ENCODE measurements around the gene CANX. TPM values are rescaled to one million over a fixed set of nuclear protein-coding genes. Genes with fewer than 3 reads are reported as not detected.

The CANX gene
- total and polyA plus RNA-seq, 12 donors: 90.9 to 659 (median 463) TPM

DNA sequence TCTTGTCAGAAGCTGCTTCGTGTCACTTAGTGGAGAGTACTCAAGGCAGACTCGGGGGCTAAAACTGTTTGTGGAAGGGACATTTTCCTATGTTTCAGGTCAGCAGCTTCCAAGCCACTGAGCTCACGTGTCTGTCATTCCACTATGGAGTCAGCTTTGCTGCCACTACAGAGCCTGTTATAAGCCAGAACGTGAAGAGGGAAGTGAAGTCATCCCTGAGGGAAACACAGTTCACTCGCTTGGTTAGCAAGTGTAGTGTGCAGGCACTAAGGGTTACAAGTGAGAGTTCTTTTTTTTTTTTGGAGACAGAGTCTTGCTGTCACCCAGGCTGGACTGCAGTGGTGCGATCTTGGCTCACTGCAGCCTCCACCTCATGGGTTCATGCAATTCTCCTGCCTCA, 70.5 kb downstream of the CANX start:
- TF ChIP-seq, protein P1, sequence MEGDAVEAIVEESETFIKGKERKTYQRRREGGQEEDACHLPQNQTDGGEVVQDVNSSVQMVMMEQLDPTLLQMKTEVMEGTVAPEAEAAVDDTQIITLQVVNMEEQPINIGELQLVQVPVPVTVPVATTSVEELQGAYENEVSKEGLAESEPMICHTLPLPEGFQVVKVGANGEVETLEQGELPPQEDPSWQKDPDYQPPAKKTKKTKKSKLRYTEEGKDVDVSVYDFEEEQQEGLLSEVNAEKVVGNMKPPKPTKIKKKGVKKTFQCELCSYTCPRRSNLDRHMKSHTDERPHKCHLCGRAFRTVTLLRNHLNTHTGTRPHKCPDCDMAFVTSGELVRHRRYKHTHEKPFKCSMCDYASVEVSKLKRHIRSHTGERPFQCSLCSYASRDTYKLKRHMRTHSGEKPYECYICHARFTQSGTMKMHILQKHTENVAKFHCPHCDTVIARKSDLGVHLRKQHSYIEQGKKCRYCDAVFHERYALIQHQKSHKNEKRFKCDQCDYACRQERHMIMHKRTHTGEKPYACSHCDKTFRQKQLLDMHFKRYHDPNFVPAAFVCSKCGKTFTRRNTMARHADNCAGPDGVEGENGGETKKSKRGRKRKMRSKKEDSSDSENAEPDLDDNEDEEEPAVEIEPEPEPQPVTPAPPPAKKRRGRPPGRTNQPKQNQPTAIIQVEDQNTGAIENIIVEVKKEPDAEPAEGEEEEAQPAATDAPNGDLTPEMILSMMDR (IDR thresholded peaks at IDR 0.05): no peak
- intact Hi-C loops (cut with DNase I): loop anchor here in 3 of 10 donors (5.0 to 10.0 kb wide), 3 partner anchors 37 to 136 kb away; partner anchors contain the start of genes MAML1 (in 1 of the 3), MRNIP (in 1 of the 3) and TBC1D9B (in 1 of the 3)
- Histone ChIP-seq H3K9me3 (no peaks in the 10 kb centered on the region), H3K27me3 (no peaks in the 10 kb centered on the region), H3K4me1 (peaks cover 0 to 55% (median 36%) of the 10 kb centered on the region in 9 donors), H3K27ac (peak overlapping the region in 1 of 10 donors; percentile 43), H3K4me3 (no peak overlapping the region), H3K36me3 (peaks cover 0 to 92% (median 59%) of the 10 kb centered on the region in 9 donors)
- DNase-seq (no peak), ATAC-seq (no peak)
- 73 to 78% methylated on average over 6 of the region's 6 CpGs for WGBS, 2 donors

DNA sequence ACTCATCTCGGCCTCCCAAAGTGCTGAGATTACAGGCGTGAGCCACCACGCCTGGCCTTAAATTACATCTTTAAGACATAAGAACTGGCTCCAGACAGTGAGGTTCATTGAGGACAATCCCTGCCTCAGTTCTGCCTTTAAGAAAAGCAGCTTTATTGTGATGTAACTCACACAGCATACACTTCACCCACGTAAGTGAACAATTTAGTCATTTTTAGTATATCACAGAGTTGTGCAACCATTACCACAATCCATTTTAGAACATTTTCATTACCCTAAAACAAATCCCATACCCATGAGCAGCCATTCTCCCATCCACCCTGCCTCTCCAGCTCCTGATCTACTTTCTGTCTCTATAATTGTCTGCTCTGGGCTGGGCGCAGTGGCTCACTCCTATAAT, 71.0 kb downstream of the CANX start:
- intact Hi-C loops (cut with DNase I): loop anchor here in 4 of 10 donors (2.0 to 10.0 kb wide), 4 partner anchors 21 to 135 kb away; partner anchors contain the start of genes MAML1 (in 1 of the 4), MRNIP (in 1 of the 4) and TBC1D9B (in 1 of the 4)
- Histone ChIP-seq H3K36me3 (peaks cover 0 to 97% (median 63%) of the 10 kb centered on the region in 9 donors), H3K9me3 (no peaks in the 10 kb centered on the region), H3K4me3 (no peak overlapping the region), H3K27ac (peak overlapping the region in 1 of 10 donors; percentile 43), H3K4me1 (peaks cover 0 to 50% (median 32%) of the 10 kb centered on the region in 9 donors), H3K27me3 (no peaks in the 10 kb centered on the region)
- TF ChIP-seq, protein P1 (IDR thresholded peaks at IDR 0.05): no peak
- no peak for ATAC-seq
- DNase-seq: no peak
- 84 to 92% methylated on average over 5 of the region's 5 CpGs for WGBS, 2 donors

GRCh38 chr5:179771311-179771895, 72.6 kb downstream of the CANX start:
- Histone ChIP-seq H3K4me3 (no peak overlapping the region), H3K27ac (peak overlapping the region in 1 of 10 donors; percentile 47), H3K9me3 (no peaks in the 10 kb centered on the region), H3K36me3 (peaks cover 0 to 100% (median 76%) of the 10 kb centered on the region in 9 donors), H3K27me3 (no peaks in the 10 kb centered on the region), H3K4me1 (peaks cover 0 to 46% (median 17%) of the 10 kb centered on the region in 9 donors)
- TF ChIP-seq, protein P1 (IDR thresholded peaks at IDR 0.05): no peak
- ATAC-seq: no peak
- no peak for DNase-seq
- intact Hi-C loops (cut with DNase I): loop anchor here in 1 of 10 donors (2.0 kb wide), 1 partner anchor 19 kb away; no protein-coding TSS in a partner anchor
- 77 to 85% methylated on average over 4 of the region's 4 CpGs for WGBS, 2 donors

- ATAC-seq: no peak
- H3K36me3 ChIP-seq: peaks cover 0 to 100% (median 73%) of the 10 kb centered on the region in 9 donors
- no peaks in the 10 kb centered on the region for H3K9me3 ChIP-seq
- WGBS, 2 donors: 94 to 96% methylated on average over 6 of the region's 6 CpGs
- no peak for DNase-seq
- peaks cover 0 to 46% (median 7%) of the 10 kb centered on the region in 9 donors for H3K4me1 ChIP-seq
- TF ChIP-seq, protein P1 (IDR thresholded peaks at IDR 0.05): no peak
- H3K27ac ChIP-seq: peak overlapping the region in 1 of 10 donors; percentile 42
- no peaks in the 10 kb centered on the region for H3K27me3 ChIP-seq
- intact Hi-C loops (cut with DNase I): no loop called here
- no peak overlapping the region for H3K4me3 ChIP-seq
Observed at GRCh38 chr5:179772351-179772750, 73.6 kb downstream of the CANX start.
